ENCODE results near the gene ICAM2. TPM values are rescaled to one million over a fixed set of nuclear protein-coding genes. Genes with fewer than 3 reads are reported as not detected.
A peak's percentile ranks its signal among the peaks of the same experiment; 100 is the strongest.

ICAM2 gene
- total and polyA plus RNA-seq, 2 donors (not counting 1 experiment from before 2014, with no cell fraction given) = 48.7 to 149 TPM

GRCh38 chr17:64063766-64064224, 43.4 kb upstream of the ICAM2 start:
- Histone ChIP-seq H3K4me3 (ENCODE audit: control extremely low read depth in 1 of 5, extremely low read depth in 1 of 5, insufficient read depth in 1 of 5, low read depth in 2 of 5, low read length in 4 of 5) (no peak overlapping the region), H4K20me1 (ENCODE audit: control insufficient read depth, insufficient read depth, low read length, poor library complexity, severe bottlenecking) (no peaks in the 10 kb centered on the region), H3K27ac (ENCODE audit: low read length in 2 of 2) (no peak overlapping the region), H3K9me3 (ENCODE audit: control extremely low read depth in 1 of 3, control insufficient read depth in 2 of 3, insufficient read depth in 1 of 3, low read length in 2 of 3) (peaks cover 0 to 7% (median 4%) of the 10 kb centered on the region in 3 donors), H3K79me2 (ENCODE audit: control insufficient read depth, insufficient read depth, low read length) (no peaks in the 10 kb centered on the region), H2AFZ (ENCODE audit: insufficient read depth, low read depth, low read length, poor library complexity, severe bottlenecking) (no peak overlapping the region), H3K4me1 (ENCODE audit: control insufficient read depth in 2 of 2, insufficient read depth in 2 of 2, low read length in 2 of 2) (peaks cover 10% of the 10 kb centered on the region in 2 donors), H3K9ac (ENCODE audit: low read length) (no peak overlapping the region), H3K4me2 (replicated peaks; ENCODE audit: low read depth, low read length, poor library complexity, severe bottlenecking) (no peak overlapping the region), H3K36me3 (replicated peaks in 1 of 2; ENCODE audit: control extremely low read depth in 1 of 2, control insufficient read depth in 1 of 2, extremely low read depth in 1 of 2, insufficient read depth in 2 of 2, low read length in 1 of 2) (no peaks in the 10 kb centered on the region), H3K27me3 (replicated peaks in 1 of 4; ENCODE audit: control extremely low read depth in 1 of 4, control insufficient read depth in 3 of 4, insufficient read depth in 4 of 4, low read length in 3 of 4) (no peaks in the 10 kb centered on the region)
- no peak for ATAC-seq (ENCODE audit: low read depth)
- no peak for TF ChIP-seq EZH2 (IDR thresholded peaks at IDR 0.05; ENCODE audit: borderline replicate concordance, insufficient read depth, low read depth, low read length, poor library complexity, severe bottlenecking)
- TF ChIP-seq, protein P1, sequence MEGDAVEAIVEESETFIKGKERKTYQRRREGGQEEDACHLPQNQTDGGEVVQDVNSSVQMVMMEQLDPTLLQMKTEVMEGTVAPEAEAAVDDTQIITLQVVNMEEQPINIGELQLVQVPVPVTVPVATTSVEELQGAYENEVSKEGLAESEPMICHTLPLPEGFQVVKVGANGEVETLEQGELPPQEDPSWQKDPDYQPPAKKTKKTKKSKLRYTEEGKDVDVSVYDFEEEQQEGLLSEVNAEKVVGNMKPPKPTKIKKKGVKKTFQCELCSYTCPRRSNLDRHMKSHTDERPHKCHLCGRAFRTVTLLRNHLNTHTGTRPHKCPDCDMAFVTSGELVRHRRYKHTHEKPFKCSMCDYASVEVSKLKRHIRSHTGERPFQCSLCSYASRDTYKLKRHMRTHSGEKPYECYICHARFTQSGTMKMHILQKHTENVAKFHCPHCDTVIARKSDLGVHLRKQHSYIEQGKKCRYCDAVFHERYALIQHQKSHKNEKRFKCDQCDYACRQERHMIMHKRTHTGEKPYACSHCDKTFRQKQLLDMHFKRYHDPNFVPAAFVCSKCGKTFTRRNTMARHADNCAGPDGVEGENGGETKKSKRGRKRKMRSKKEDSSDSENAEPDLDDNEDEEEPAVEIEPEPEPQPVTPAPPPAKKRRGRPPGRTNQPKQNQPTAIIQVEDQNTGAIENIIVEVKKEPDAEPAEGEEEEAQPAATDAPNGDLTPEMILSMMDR (IDR thresholded peaks at IDR 0.05) = peak; percentile 23
- no peak overlapping the region for H3K4me3 Mint-ChIP-seq
- H3K27ac Mint-ChIP-seq = peak overlapping the region; percentile 5
- peaks cover 20% of the 10 kb centered on the region for H3K4me1 Mint-ChIP-seq
- H3K9me3 Mint-ChIP-seq (ENCODE audit: insufficient read depth) = peaks cover 4% of the 10 kb centered on the region
- CTCF ChIA-PET = interaction anchor here (0.6 to 4.7 kb wide), 10 partner anchors 11 to 977 kb away, joined by 3 to 49 read pairs (median 3); partner anchors contain the start of genes ERN1 and GH1
- WGBS (ENCODE audit: insufficient coverage) = 53% methylated on average over 16 of the region's 16 CpGs
- intact Hi-C loops (cut with micrococcal nuclease) = loop anchor here (5.0 kb wide), 1 partner anchor 69 kb away; the partner anchor contains the start of gene ERN1
- POLR2A ChIA-PET = no interaction called here
- DNase-seq = peak; percentile 43
- H3K27me3 Mint-ChIP-seq = no peaks in the 10 kb centered on the region

DNA sequence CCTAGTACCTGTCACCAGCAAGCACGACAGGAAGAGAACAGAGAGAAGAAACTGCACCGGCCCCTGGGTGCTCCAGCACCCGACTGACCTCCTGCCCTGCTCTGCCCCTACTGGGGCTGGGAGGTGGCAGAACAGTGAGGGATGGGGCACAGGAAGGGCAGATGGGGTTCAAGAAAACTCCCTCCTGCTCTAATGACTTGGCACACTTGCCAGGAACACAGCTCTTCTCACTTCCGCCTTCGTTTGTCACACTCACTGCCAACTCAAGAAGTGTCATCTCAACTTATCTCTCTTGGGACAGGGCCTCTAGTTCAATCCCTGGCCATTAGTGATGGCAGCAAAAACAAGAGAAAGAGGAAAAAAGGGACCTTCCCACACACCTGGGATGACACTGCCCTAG, 42.7 kb upstream of the ICAM2 start:
- Mint-ChIP-seq H3K4me1 (peaks cover 20% of the 10 kb centered on the region), H3K4me3 (no peak overlapping the region), H3K27ac (peak overlapping the region; percentile 3), H3K27me3 (no peaks in the 10 kb centered on the region), H3K9me3 (ENCODE audit: insufficient read depth) (no peaks in the 10 kb centered on the region)
- no peaks in the 10 kb centered on the region for H3K36me3 ChIP-seq (replicated peaks in 1 of 2; ENCODE audit: control extremely low read depth in 1 of 2, control insufficient read depth in 1 of 2, extremely low read depth in 1 of 2, insufficient read depth in 2 of 2, low read length in 1 of 2)
- no peak overlapping the region for H3K9ac ChIP-seq (ENCODE audit: low read length)
- ChIA-PET POLR2A (interaction anchor here (1.4 kb wide), 1 partner anchor 67 kb away, joined by 3 read pairs; the partner anchor contains the start of gene ERN1), CTCF (interaction anchor here (0.7 to 4.7 kb wide), 7 partner anchors 12 to 74 kb away, joined by 3 to 49 read pairs (median 3); partner anchors contain the start of gene ERN1)
- no CpG with 5 or more reads among the region's 5 CpGs for WGBS (ENCODE audit: insufficient coverage)
- peaks cover 0 to under 1% (median 0%) of the 10 kb centered on the region in 3 donors for H3K9me3 ChIP-seq (ENCODE audit: control extremely low read depth in 1 of 3, control insufficient read depth in 2 of 3, insufficient read depth in 1 of 3, low read length in 2 of 3)
- TF ChIP-seq, protein P1 (IDR thresholded peaks at IDR 0.05) = no peak
- TF ChIP-seq EZH2 (IDR thresholded peaks at IDR 0.05; ENCODE audit: borderline replicate concordance, insufficient read depth, low read depth, low read length, poor library complexity, severe bottlenecking) = no peak
- no peak overlapping the region for H3K27ac ChIP-seq (ENCODE audit: low read length in 2 of 2)
- no peak overlapping the region for H2AFZ ChIP-seq (ENCODE audit: insufficient read depth, low read depth, low read length, poor library complexity, severe bottlenecking)
- DNase-seq (peak; percentile 52), ATAC-seq (ENCODE audit: low read depth) (peak; percentile 75)
- H3K27me3 ChIP-seq (replicated peaks in 1 of 4; ENCODE audit: control extremely low read depth in 1 of 4, control insufficient read depth in 3 of 4, insufficient read depth in 4 of 4, low read length in 3 of 4) = no peaks in the 10 kb centered on the region
- no peaks in the 10 kb centered on the region for H4K20me1 ChIP-seq (ENCODE audit: control insufficient read depth, insufficient read depth, low read length, poor library complexity, severe bottlenecking)
- H3K4me3 ChIP-seq (ENCODE audit: control extremely low read depth in 1 of 5, extremely low read depth in 1 of 5, insufficient read depth in 1 of 5, low read depth in 2 of 5, low read length in 4 of 5) = no peak overlapping the region
- H3K4me1 ChIP-seq (ENCODE audit: control insufficient read depth in 2 of 2, insufficient read depth in 2 of 2, low read length in 2 of 2) = peaks cover 10% of the 10 kb centered on the region in 2 donors
- H3K79me2 ChIP-seq (ENCODE audit: control insufficient read depth, insufficient read depth, low read length) = no peaks in the 10 kb centered on the region
- intact Hi-C loops (cut with micrococcal nuclease) = loop anchor here (5.0 kb wide), 1 partner anchor 69 kb away; the partner anchor contains the start of gene ERN1
- peak overlapping the region; percentile 27 for H3K4me2 ChIP-seq (replicated peaks; ENCODE audit: low read depth, low read length, poor library complexity, severe bottlenecking)
